HG03469 (cell line): Measurements from ENCODE around the gene TPX2.

Source experiments
- ATAC-seq: cut with Tn5 transposase; IDR thresholded peaks from one replicate; pipeline ENCODE4 v1.9.1; 2021; ENCODE audit warnings: mild to moderate bottlenecking, moderate library complexity, moderate number of reproducible peaks; ENCODE audit not compliant: unreplicated experiment

Gene TPX2

GRCh38 chr20:31705598-31706597 is 33.2 kb upstream of the TPX2 start:
- ATAC-seq, result peak; percentile 49

- no peak for ATAC-seq
Measured at GRCh38 chr20:31706607-31707257, 32.4 kb upstream of the TPX2 start.

GRCh38 chr20:31707258-31707615 is 31.9 kb upstream of the TPX2 start:
- ATAC-seq, result no peak

GRCh38 chr20:31707994-31708735 is 30.9 kb upstream of the TPX2 start:
- ATAC-seq, result no peak

GRCh38 chr20:31708736-31709534 is 30.2 kb upstream of the TPX2 start:
- ATAC-seq, result no peak

GRCh38 chr20:31709939-31710338 is 29.2 kb upstream of the TPX2 start:
- ATAC-seq, result no peak

GRCh38 chr20:31710423-31711108 is 28.5 kb upstream of the TPX2 start:
- no peak for ATAC-seq

- no peak for ATAC-seq
Measured at GRCh38 chr20:31711179-31712111, 27.6 kb upstream of the TPX2 start.

- no peak for ATAC-seq
Measured at GRCh38 chr20:31712112-31712553, 27.0 kb upstream of the TPX2 start.

GRCh38 chr20:31712564-31713311 is 26.4 kb upstream of the TPX2 start:
- no peak for ATAC-seq

- ATAC-seq, result no peak
Measured at GRCh38 chr20:31713312-31714273, 25.5 kb upstream of the TPX2 start.

GRCh38 chr20:31715766-31716165 is 23.3 kb upstream of the TPX2 start:
- no peak for ATAC-seq

GRCh38 chr20:31716351-31716750 is 22.7 kb upstream of the TPX2 start:
- no peak for ATAC-seq

GRCh38 chr20:31716818-31717477 is 22.1 kb upstream of the TPX2 start:
- ATAC-seq, result no peak

- peak; percentile 42 for ATAC-seq
Measured at GRCh38 chr20:31717478-31718201, 21.4 kb upstream of the TPX2 start.
